Activated naive CD4-positive, alpha-beta T cell treated with anti-CD3 and anti-CD28 coated beads for 36 hours (primary cell): Measurements from ENCODE around the gene NEIL3. TPM values are rescaled to one million over a fixed set of nuclear protein-coding genes. Genes with fewer than 3 reads are reported as not detected.
"Not testable (repeated sequence)": the region's sequence is repeated elsewhere in the genome, so short reads cannot be mapped to it uniquely, and the experiment has no call there.

Source experiments
- CTCF ChIA-PET: fragments of 350-600 bp; sonication (Branson Sonifier 250); formaldehyde crosslinking; loops from one replicate; lab custom pipeline; 2021; ENCODE audit warnings: antibody characterized with exemption; lab: Charles Lee
- DNase-seq: peaks from one replicate; pipeline ENCODE4 v3.0.0-alpha.2; 2020
- H3K27ac Mint-ChIP-seq: one replicate; pipeline ENCODE4 v1.8.0; 2021; ENCODE audit warnings: mild to moderate bottlenecking, mixed read lengths
- H3K27me3 Mint-ChIP-seq: one replicate; pipeline ENCODE4 v1.8.0; 2021; ENCODE audit warnings: low read depth, mixed read lengths
- H3K36me3 Mint-ChIP-seq: one replicate; pipeline ENCODE4 v1.8.0; 2021; ENCODE audit warnings: low read depth, mixed read lengths
- H3K4me1 Mint-ChIP-seq: one replicate; pipeline ENCODE4 v1.8.0; 2021; ENCODE audit warnings: low read depth, mixed read lengths
- H3K4me3 Mint-ChIP-seq: one replicate; pipeline ENCODE4 v1.8.0; 2021; ENCODE audit warnings: mild to moderate bottlenecking, moderate library complexity, mixed read lengths
- H3K9me3 Mint-ChIP-seq: one replicate; pipeline ENCODE4 v1.8.0; 2021; ENCODE audit warnings: mixed read lengths
- intact Hi-C: fragments of 100-400 bp; cut with micrococcal nuclease; formaldehyde crosslinking; loops from one replicate; pipeline ENCODE4 v1.15.1; 2023
- total RNA-seq, 2 experiments: library from RNA; stranded (reverse); gene quantifications; one replicate each; pipeline ENCODE4 v1.2.3, GENCODE V29; 2021

Gene NEIL3
- total RNA-seq, 2 experiments from 2014 or later, result 21.9 to 22.7 TPM

GRCh38 chr4:177304864-177305263 is 4.8 kb upstream of the NEIL3 start:
- H3K27ac Mint-ChIP-seq, H3K4me1 Mint-ChIP-seq, H3K36me3 Mint-ChIP-seq, DNase-seq, H3K4me3 Mint-ChIP-seq, H3K9me3 Mint-ChIP-seq, CTCF ChIA-PET, intact Hi-C loops, H3K27me3 Mint-ChIP-seq: not testable (repeated sequence)

GRCh38 chr4:177308125-177308524 is 1.5 kb upstream of the NEIL3 start:
- Mint-ChIP-seq H3K27ac (no peak overlapping the region), H3K4me3 (no peak overlapping the region), H3K4me1 (peaks cover 17% of the 10 kb centered on the region), H3K36me3 (peaks cover 8% of the 10 kb centered on the region), H3K27me3 (no peaks in the 10 kb centered on the region), H3K9me3 (no peaks in the 10 kb centered on the region)
- intact Hi-C loops, result loop anchor here (2.0 kb wide), 2 partner anchors 987 to 1113 kb away; partner anchors contain the start of gene SPATA4
- CTCF ChIA-PET, result interaction anchor here (1.3 kb wide), 1 partner anchor 57 kb away, joined by 6 read pairs; no protein-coding TSS in a partner anchor
- DNase-seq, result no peak

- Mint-ChIP-seq H3K4me3 (peak overlapping the region; percentile 91), H3K27me3 (no peaks in the 10 kb centered on the region), H3K9me3 (no peaks in the 10 kb centered on the region), H3K36me3 (peaks cover 8% of the 10 kb centered on the region), H3K4me1 (peaks cover 21% of the 10 kb centered on the region), H3K27ac (peak overlapping the region; percentile 88)
- intact Hi-C loops, result loop anchor here (1.0 to 2.0 kb wide), 4 partner anchors 94 to 1114 kb away; partner anchors contain the start of genes AGA and SPATA4
- CTCF ChIA-PET, result interaction anchor here (1.3 to 1.9 kb wide), 2 partner anchors 58 to 59 kb away, joined by 6 to 9 read pairs; no protein-coding TSS in a partner anchor
- peak; percentile 59 for DNase-seq
Measured at GRCh38 chr4:177308847-177309521, 690 bp upstream of the NEIL3 start.

- Mint-ChIP-seq H3K4me3 (peak overlapping the region; percentile 4), H3K36me3 (peaks cover 10% of the 10 kb centered on the region), H3K9me3 (no peaks in the 10 kb centered on the region), H3K4me1 (peaks cover 38% of the 10 kb centered on the region), H3K27ac (no peak overlapping the region), H3K27me3 (no peaks in the 10 kb centered on the region)
- CTCF ChIA-PET, result interaction anchor here (0.7 kb wide), 1 partner anchor 24 kb away, joined by 3 read pairs; no protein-coding TSS in a partner anchor
- no peak for DNase-seq
- intact Hi-C loops, result no loop called here
Measured at GRCh38 chr4:177311589-177311988, 1.9 kb downstream of the NEIL3 start.

- CTCF ChIA-PET, result no interaction called here
- no peaks in the 10 kb centered on the region for H3K9me3 Mint-ChIP-seq
- peaks cover 40% of the 10 kb centered on the region for H3K4me1 Mint-ChIP-seq
Measured at GRCh38 chr4:177313263-177313662, 3.6 kb downstream of the NEIL3 start.

GRCh38 chr4:177315767-177316464 is 6.2 kb downstream of the NEIL3 start:
- Mint-ChIP-seq H3K27me3 (no peaks in the 10 kb centered on the region), H3K27ac (no peak overlapping the region), H3K4me1 (peaks cover 44% of the 10 kb centered on the region), H3K4me3 (no peak overlapping the region), H3K9me3 (no peaks in the 10 kb centered on the region), H3K36me3 (peaks cover 18% of the 10 kb centered on the region)
- intact Hi-C loops, result no loop called here
- no peak for DNase-seq
- CTCF ChIA-PET, result interaction anchor here (1.0 to 1.5 kb wide), 2 partner anchors 10 to 23 kb away, joined by 3 to 4 read pairs; no protein-coding TSS in a partner anchor

More at GRCh38 chr4:177313263-177313662, 3.6 kb downstream of the NEIL3 start:
- no peak for DNase-seq
- H3K27me3 Mint-ChIP-seq, result no peaks in the 10 kb centered on the region
- H3K4me3 Mint-ChIP-seq, result no peak overlapping the region
- H3K27ac Mint-ChIP-seq, result no peak overlapping the region
- intact Hi-C loops, result no loop called here
- H3K36me3 Mint-ChIP-seq, result peaks cover 10% of the 10 kb centered on the region

- no peak for DNase-seq
- Mint-ChIP-seq H3K27me3 (no peaks in the 10 kb centered on the region), H3K36me3 (peaks cover 36% of the 10 kb centered on the region), H3K4me3 (no peak overlapping the region), H3K9me3 (no peaks in the 10 kb centered on the region), H3K27ac (no peak overlapping the region), H3K4me1 (peaks cover 37% of the 10 kb centered on the region)
- intact Hi-C loops, result no loop called here
- CTCF ChIA-PET, result no interaction called here
Measured at GRCh38 chr4:177320721-177321120, 11.0 kb downstream of the NEIL3 start.

- no peak for DNase-seq
- Mint-ChIP-seq H3K9me3 (no peaks in the 10 kb centered on the region), H3K36me3 (peaks cover 34% of the 10 kb centered on the region), H3K27ac (no peak overlapping the region), H3K27me3 (no peaks in the 10 kb centered on the region), H3K4me3 (no peak overlapping the region), H3K4me1 (peaks cover 28% of the 10 kb centered on the region)
- intact Hi-C loops, result no loop called here
- CTCF ChIA-PET, result no interaction called here
Measured at GRCh38 chr4:177321647-177322046, 12.0 kb downstream of the NEIL3 start.

- CTCF ChIA-PET, result no interaction called here
- DNase-seq, result no peak
- intact Hi-C loops, result no loop called here
- Mint-ChIP-seq H3K36me3 (peaks cover 34% of the 10 kb centered on the region), H3K9me3 (no peaks in the 10 kb centered on the region), H3K4me3 (no peak overlapping the region), H3K27me3 (no peaks in the 10 kb centered on the region), H3K27ac (no peak overlapping the region), H3K4me1 (peaks cover 26% of the 10 kb centered on the region)
Measured at GRCh38 chr4:177322266-177322665, 12.6 kb downstream of the NEIL3 start.

- no peak for DNase-seq
- H3K27ac Mint-ChIP-seq, result no peak overlapping the region
- peaks cover 25% of the 10 kb centered on the region for H3K4me1 Mint-ChIP-seq
- intact Hi-C loops, result no loop called here
- H3K36me3 Mint-ChIP-seq, result peaks cover 39% of the 10 kb centered on the region
- no peaks in the 10 kb centered on the region for H3K9me3 Mint-ChIP-seq
- H3K4me3 Mint-ChIP-seq, result no peak overlapping the region
- H3K27me3 Mint-ChIP-seq, result no peaks in the 10 kb centered on the region
- CTCF ChIA-PET, result no interaction called here
Measured at GRCh38 chr4:177322881-177323280, 13.2 kb downstream of the NEIL3 start.

GRCh38 chr4:177323416-177323815 is 13.7 kb downstream of the NEIL3 start:
- Mint-ChIP-seq H3K4me3 (no peak overlapping the region), H3K36me3 (peaks cover 43% of the 10 kb centered on the region), H3K4me1 (peaks cover 25% of the 10 kb centered on the region), H3K27me3 (no peaks in the 10 kb centered on the region), H3K27ac (no peak overlapping the region), H3K9me3 (no peaks in the 10 kb centered on the region)
- no peak for DNase-seq
- CTCF ChIA-PET, result no interaction called here
- intact Hi-C loops, result no loop called here

GRCh38 chr4:177332119-177332518 is 22.4 kb downstream of the NEIL3 start:
- Mint-ChIP-seq H3K9me3 (peaks cover 1% of the 10 kb centered on the region), H3K27ac (no peak overlapping the region), H3K36me3 (peaks cover 21% of the 10 kb centered on the region), H3K27me3 (no peaks in the 10 kb centered on the region), H3K4me1 (no peaks in the 10 kb centered on the region), H3K4me3 (no peak overlapping the region)
- intact Hi-C loops, result loop anchor here (10.0 kb wide), 1 partner anchor 277 kb away; no protein-coding TSS in a partner anchor
- CTCF ChIA-PET, result no interaction called here
- DNase-seq, result no peak
